ENCODE data around the gene NUFIP1.
"Not testable (repeated sequence)": the region's sequence is repeated elsewhere in the genome, so short reads cannot be mapped to it uniquely, and the experiment has no call there.

Gene NUFIP1

GRCh38 chr13:44989071-44989889 lies at the start of gene NUFIP1, which contains the start of gene GPALPP1:
NUFIP1 (minus strand) TSS chr13:44989471; CDS start chr13:44989436, 35 bp downstream.
GPALPP1 (plus strand) TSS chr13:44989538; CDS start chr13:44989655, 117 bp downstream.
- peak; percentile 76 for DNase-seq

GRCh38 chr13:45036206-45036605 lies 46.9 kb upstream of the NUFIP1 start:
- DNase-seq: no peak

- no peak for DNase-seq
These were observed 45.1 kb upstream of the NUFIP1 start for GRCh38 chr13:45034342-45034741.

GRCh38 chr13:45024847-45025246 lies 35.6 kb upstream of the NUFIP1 start:
- no peak for DNase-seq

- DNase-seq: no peak
These were observed 32.0 kb upstream of the NUFIP1 start for GRCh38 chr13:45021250-45021649.

- DNase-seq: not testable (repeated sequence)
These were observed 30.7 kb upstream of the NUFIP1 start for GRCh38 chr13:45019981-45020380.

- DNase-seq: no peak
These were observed 27.6 kb upstream of the NUFIP1 start for GRCh38 chr13:45016792-45017425.

- no peak for DNase-seq
These were observed 26.0 kb upstream of the NUFIP1 start for GRCh38 chr13:45015300-45015699.

GRCh38 chr13:45011198-45011597 lies 21.9 kb upstream of the NUFIP1 start:
- no peak for DNase-seq

GRCh38 chr13:45007823-45008222 lies 18.6 kb upstream of the NUFIP1 start:
- no peak for DNase-seq

GRCh38 chr13:45007225-45007624 lies 18.0 kb upstream of the NUFIP1 start:
- no peak for DNase-seq

- DNase-seq: no peak
These were observed 14.8 kb upstream of the NUFIP1 start for GRCh38 chr13:45004096-45004495.

- no peak for DNase-seq
These were observed 14.1 kb upstream of the NUFIP1 start for GRCh38 chr13:45003417-45003816.

GRCh38 chr13:44989941-44990340 lies 670 bp upstream of the NUFIP1 start:
- DNase-seq: no peak

GRCh38 chr13:44978328-44978727 lies 10.9 kb downstream of the NUFIP1 start:
- DNase-seq: no peak

GRCh38 chr13:44976949-44977583 lies 12.2 kb downstream of the NUFIP1 start:
- no peak for DNase-seq

- no peak for DNase-seq
These were observed 13.1 kb downstream of the NUFIP1 start for GRCh38 chr13:44976196-44976595.

- DNase-seq: no peak
These were observed 15.0 kb downstream of the NUFIP1 start for GRCh38 chr13:44974056-44974793.

- DNase-seq: peak; percentile 10
These were observed 16.2 kb downstream of the NUFIP1 start for GRCh38 chr13:44972956-44973581.

GRCh38 chr13:44971656-44972595 lies 17.3 kb downstream of the NUFIP1 start:
- DNase-seq: no peak

Measured in NCI-H1105 treated with DMSO at 0.1 percent for 48 hours (cell line).